K562 (cell line): Measurements from ENCODE around the gene CFAP97D2. TPM values are rescaled to one million over a fixed set of nuclear protein-coding genes. Genes with fewer than 3 reads are reported as not detected.

Experiments
- C11orf30 ChIP-seq: fragments of 450-650 bp; IDR thresholded peaks from 2 replicates; pipeline ENCODE4 v1.6.1; 2016; ENCODE audit warnings: low read depth, mild to moderate bottlenecking
- CHD4 ChIP-seq: fragments of 200-600 bp; sonication (generic); IDR thresholded peaks from 3 replicates; pipeline ENCODE4 v1.6.1; 2012; ENCODE audit warnings: low read depth, mild to moderate bottlenecking, mixed read lengths, low read length, inconsistent platforms; ENCODE audit not compliant: insufficient read depth, insufficient replicate concordance, poor library complexity, severe bottlenecking
- EHMT2 ChIP-seq: fragments of 450-650 bp; IDR thresholded peaks from 2 replicates; pipeline ENCODE4 v1.6.1; 2018; ENCODE audit warnings: antibody characterized with exemption
- FOSL1 ChIP-seq: fragments of 200-800 bp; sonication (Bioruptor generic); conservative IDR thresholded peaks from 2 replicates; pipeline ENCODE4 v1.6.1; 2016; ENCODE audit warnings: missing genetic modification characterization, missing compliant biosample characterization
- HMG20B ChIP-seq: fragments of 250-450 bp; sonication (Bioruptor Pico); IDR thresholded peaks from 2 replicates; pipeline ENCODE4 v1.5.0; 2021; ENCODE audit warnings: mild to moderate bottlenecking
- HOXB6 ChIP-seq: fragments of 250-450 bp; sonication (Bioruptor Pico); IDR thresholded peaks from 2 replicates; pipeline ENCODE4 v1.5.1; 2022; ENCODE audit warnings: mild to moderate bottlenecking, borderline replicate concordance
- JUND ChIP-seq, 2 experiments: IDR thresholded peaks; 2 replicates in 1 of 2; 3 replicates in 1 of 2; pipeline ENCODE4 v1.6.1; 2011; ENCODE audit warnings: borderline replicate concordance in 2 of 2, low read depth in 2 of 2, low read length in 2 of 2, improper control_type of control experiment in 1 of 2, missing biosample characterization in 1 of 2, missing genetic modification characterization in 1 of 2, missing genetic modification reagents in 1 of 2
- MAFF ChIP-seq: IDR thresholded peaks from 2 replicates; pipeline ENCODE4 v1.6.1; 2012; ENCODE audit warnings: low read length, improper control_type of control experiment
- NR4A1 ChIP-seq, 2 experiments: fragments of 250-450 bp in 1 of 2; fragments of 450-650 bp in 1 of 2; sonication (Bioruptor Pico) in 1 of 2; IDR thresholded peaks; 2 replicates each; pipeline versions ENCODE4 v1.4.0 to v1.6.1; 2016 to 2020; ENCODE audit warnings: mild to moderate bottlenecking in 2 of 2, missing compliant biosample characterization in 1 of 2, missing genetic modification characterization in 1 of 2, moderate library complexity in 1 of 2
- PHB ChIP-seq: fragments of 250-450 bp; sonication (Bioruptor Pico); IDR thresholded peaks from 2 replicates; pipeline ENCODE4 v1.5.0; 2021
- SRSF1 ChIP-seq: fragments of 200-400 bp; formaldehyde crosslinking; IDR thresholded peaks from 2 replicates; pipeline ENCODE4 v1.6.1; 2017; ENCODE audit warnings: mild to moderate bottlenecking, low read depth, low read length, moderate library complexity
- WHSC1 ChIP-seq: IDR thresholded peaks from one replicate; pipeline ENCODE4 v1.6.1; 2012; ENCODE audit warnings: low read length, control low read depth, inconsistent platforms
- ZBTB7A ChIP-seq: IDR thresholded peaks from 2 replicates; pipeline ENCODE4 v1.6.1; 2011; ENCODE audit warnings: low read depth, mild to moderate bottlenecking, low read length, moderate library complexity, borderline replicate concordance; ENCODE audit not compliant: control insufficient read depth
- ZEB2 ChIP-seq: fragments of 450-650 bp; IDR thresholded peaks from 2 replicates; pipeline ENCODE4 v1.6.1; 2016
- ZNF140 ChIP-seq: fragments of 250-450 bp; sonication (Bioruptor Pico); IDR thresholded peaks from 2 replicates; pipeline ENCODE4 v1.8.0; 2021; ENCODE audit warnings: moderate library complexity, mild to moderate bottlenecking, inconsistent platforms
- ZNF395 ChIP-seq: fragments of 200-800 bp; sonication (Bioruptor generic); IDR thresholded peaks from 2 replicates; pipeline ENCODE4 v1.6.1; 2017; ENCODE audit warnings: missing genetic modification characterization, missing compliant biosample characterization
- ZNF41 ChIP-seq: fragments of 250-450 bp; sonication (Bioruptor Pico); conservative IDR thresholded peaks from 2 replicates; pipeline ENCODE4 v1.4.0; 2020; ENCODE audit warnings: mild to moderate bottlenecking
- ZNF518B ChIP-seq: fragments of 250-450 bp; sonication (Bioruptor Pico); IDR thresholded peaks from 2 replicates; pipeline ENCODE4 v1.5.0; 2021; ENCODE audit warnings: mild to moderate bottlenecking, moderate library complexity
- ZNF57 ChIP-seq: fragments of 450-650 bp; formaldehyde crosslinking; IDR thresholded peaks from 2 replicates; pipeline ENCODE4 v1.4.0; 2020; ENCODE audit warnings: mild to moderate bottlenecking, moderate library complexity
- polyA plus RNA-seq, 8 experiments: library from polyadenylated mRNA; depleted of rRNA in 4 of 8; stranded (reverse) in 5 of 8; unstranded in 3 of 8; fragments of >200 nt; fragmentation: Nextera tagmentation in 2 of 8; fragmentation: Illumina TruSeq in 1 of 8; extraction: Ambion mirVana in 2 of 8; extraction: Trizol in 1 of 8; gene quantifications; 2 replicates each; pipeline versions ENCODE4 v1.2.1 to v1.2.3, GENCODE V29; 2011 to 2014; ENCODE audit warnings: inconsistent platforms in 1 of 8, missing spikeins in 1 of 8
- total RNA-seq, 7 experiments: library from RNA; depleted of rRNA in 6 of 7; stranded (reverse); fragments of >200 nt in 6 of 7; fragmentation: Illumina TruSeq in 2 of 7; extraction: Trizol in 2 of 7; gene quantifications; 2 replicates each; pipeline versions ENCODE4 v1.2.1 to v1.2.3, GENCODE V29; 2011 to 2021; ENCODE audit warnings: low replicate concordance in 1 of 7
- TF ChIP-seq, protein P1 (sequence below): sonication (generic); formaldehyde crosslinking; IDR thresholded peaks from 2 replicates; pipeline ENCODE4 v1.8.1; 2023; ENCODE audit warnings: mild to moderate bottlenecking, missing genetic modification reagents
- TF ChIP-seq, protein P2 (sequence below): IDR thresholded peaks from 2 replicates; pipeline ENCODE4 v1.6.1; 2011; ENCODE audit not compliant: insufficient read length; ENCODE audit errors: extremely low read depth

CFAP97D2 gene
- total and polyA plus RNA-seq, 9 of the 15 experiments (the other 6 are each of a cell fraction or from before 2014, with no cell fraction given) = not detected

DNA sequence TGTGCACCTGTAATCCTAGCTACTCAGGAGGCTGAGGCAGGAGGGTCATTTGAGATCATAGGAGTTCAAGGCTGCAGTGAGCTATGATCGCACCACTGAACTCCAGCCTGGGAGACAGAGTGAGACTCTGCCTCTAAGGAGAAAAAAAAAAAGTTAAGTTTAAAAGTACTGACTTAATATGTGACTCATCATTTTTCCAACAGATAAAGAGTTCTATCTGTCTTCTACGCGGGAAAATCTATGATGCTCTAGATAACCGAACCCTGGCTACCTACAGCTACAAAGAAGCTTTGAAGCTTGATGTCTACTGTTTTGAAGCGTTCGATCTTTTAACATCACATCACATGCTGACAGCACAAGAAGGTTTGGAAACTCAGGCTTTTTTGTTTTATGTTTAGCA lies 62.9 kb downstream of the CFAP97D2 start (continued):
- TF ChIP-seq JUND (IDR thresholded peaks at IDR 0.05; ENCODE audit: borderline replicate concordance, low read depth, low read length) = peak; percentile 31; the same call in 1 of the 2 replicates
- TF ChIP-seq JUND (tag; IDR thresholded peaks at IDR 0.05; ENCODE audit: borderline replicate concordance, low read depth, low read length) = no peak
- TF ChIP-seq WHSC1 = no peak
- TF ChIP-seq, protein P1, sequence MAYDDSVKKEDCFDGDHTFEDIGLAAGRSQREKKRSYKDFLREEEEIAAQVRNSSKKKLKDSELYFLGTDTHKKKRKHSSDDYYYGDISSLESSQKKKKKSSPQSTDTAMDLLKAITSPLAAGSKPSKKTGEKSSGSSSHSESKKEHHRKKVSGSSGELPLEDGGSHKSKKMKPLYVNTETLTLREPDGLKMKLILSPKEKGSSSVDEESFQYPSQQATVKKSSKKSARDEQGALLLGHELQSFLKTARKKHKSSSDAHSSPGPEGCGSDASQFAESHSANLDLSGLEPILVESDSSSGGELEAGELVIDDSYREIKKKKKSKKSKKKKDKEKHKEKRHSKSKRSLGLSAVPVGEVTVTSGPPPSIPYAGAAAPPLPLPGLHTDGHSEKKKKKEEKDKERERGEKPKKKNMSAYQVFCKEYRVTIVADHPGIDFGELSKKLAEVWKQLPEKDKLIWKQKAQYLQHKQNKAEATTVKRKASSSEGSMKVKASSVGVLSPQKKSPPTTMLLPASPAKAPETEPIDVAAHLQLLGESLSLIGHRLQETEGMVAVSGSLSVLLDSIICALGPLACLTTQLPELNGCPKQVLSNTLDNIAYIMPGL (CRISPR knock-in tag) = no peak
- TF ChIP-seq ZBTB7A = no peak
- TF ChIP-seq MAFF = peak; percentile 39; the same call in 1 of the 2 replicates
- no peak for TF ChIP-seq HOXB6 (CRISPR knock-in tag)
- TF ChIP-seq ZNF395 = no peak
- no peak for TF ChIP-seq ZNF41
- no peak for TF ChIP-seq NR4A1 (CRISPR knock-in tag; IDR thresholded peaks at IDR 0.05)
- TF ChIP-seq NR4A1 (tag; IDR thresholded peaks at IDR 0.05) = no peak
- TF ChIP-seq EHMT2 = no peak
- TF ChIP-seq, protein P2, sequence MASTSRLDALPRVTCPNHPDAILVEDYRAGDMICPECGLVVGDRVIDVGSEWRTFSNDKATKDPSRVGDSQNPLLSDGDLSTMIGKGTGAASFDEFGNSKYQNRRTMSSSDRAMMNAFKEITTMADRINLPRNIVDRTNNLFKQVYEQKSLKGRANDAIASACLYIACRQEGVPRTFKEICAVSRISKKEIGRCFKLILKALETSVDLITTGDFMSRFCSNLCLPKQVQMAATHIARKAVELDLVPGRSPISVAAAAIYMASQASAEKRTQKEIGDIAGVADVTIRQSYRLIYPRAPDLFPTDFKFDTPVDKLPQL = no peak
- no peak for TF ChIP-seq ZNF57
- TF ChIP-seq CHD4 = no peak
- TF ChIP-seq ZNF140 (CRISPR knock-in tag) = no peak
- peak; percentile 74 for TF ChIP-seq FOSL1 (tag)
- peak; percentile 55; the same call in 1 of the 2 replicates for TF ChIP-seq C11orf30
- no peak for TF ChIP-seq ZNF518B
- TF ChIP-seq PHB (CRISPR knock-in tag) = no peak
- no peak for TF ChIP-seq ZEB2
- TF ChIP-seq HMG20B = no peak
- TF ChIP-seq SRSF1 = no peak
